ENCODE results near the gene CRADD.
"Not testable (repeated sequence)": the region's sequence is repeated elsewhere in the genome, so short reads cannot be mapped to it uniquely, and the experiment has no call there.

CRADD gene

GRCh38 chr12:93782853-93783252 lies 105.7 kb downstream of the CRADD start:
- no peak for DNase-seq

GRCh38 chr12:93783832-93784231 lies 106.7 kb downstream of the CRADD start:
- peak in 1 of 51 donors; percentile 13 for DNase-seq

GRCh38 chr12:93784339-93785086 lies 107.3 kb downstream of the CRADD start:
- peak in 6 of 51 donors; percentile 6 to 36 (median 14) for DNase-seq

GRCh38 chr12:93785249-93786010 lies 108.3 kb downstream of the CRADD start:
- DNase-seq, result peak in 3 of 51 donors; percentile 9 to 20 (median 17)

- no peak for DNase-seq
These were observed 109.7 kb downstream of the CRADD start for GRCh38 chr12:93786656-93787397.

GRCh38 chr12:93788853-93789252 lies 111.7 kb downstream of the CRADD start:
- no peak for DNase-seq

GRCh38 chr12:93789767-93790166 lies 112.6 kb downstream of the CRADD start:
- no peak for DNase-seq

- no peak for DNase-seq
These were observed 113.4 kb downstream of the CRADD start for GRCh38 chr12:93790472-93791152.

- no peak for DNase-seq
These were observed 115.8 kb downstream of the CRADD start for GRCh38 chr12:93793007-93793406.

GRCh38 chr12:93793983-93794382 lies 116.8 kb downstream of the CRADD start:
- DNase-seq, result no peak

- no peak for DNase-seq
These were observed 117.6 kb downstream of the CRADD start for GRCh38 chr12:93794738-93795137.

- no peak for DNase-seq
These were observed 118.2 kb downstream of the CRADD start for GRCh38 chr12:93795352-93795751.

- DNase-seq, result no peak
These were observed 119.6 kb downstream of the CRADD start for GRCh38 chr12:93796729-93797128.

- DNase-seq, result no peak
These were observed 121.3 kb downstream of the CRADD start for GRCh38 chr12:93798279-93799151.

GRCh38 chr12:93801666-93802065 lies 124.5 kb downstream of the CRADD start:
- DNase-seq, result not testable (repeated sequence)

- no peak for DNase-seq
These were observed 125.1 kb downstream of the CRADD start for GRCh38 chr12:93802293-93802692.

GRCh38 chr12:93802698-93803423 lies 125.7 kb downstream of the CRADD start:
- DNase-seq, result peak in 3 of 51 donors; percentile 1 to 44 (median 14)

- DNase-seq, result no peak
These were observed 126.2 kb downstream of the CRADD start for GRCh38 chr12:93803424-93803807.

GRCh38 chr12:93804392-93805179 lies 127.4 kb downstream of the CRADD start:
- DNase-seq, result peak in 1 of 51 donors; percentile 27
